Sigmoid colon (tissue), 4 donors: ENCODE data around the gene SOX4.

Source experiments
- CTCF ChIP-seq, 4 experiments: fragments of 450-650 bp in 3 of 4; fragments of 200-600 bp in 1 of 4; IDR thresholded peaks; one replicate each; pipeline ENCODE4 v1.5.1; 2016 to 2019; ENCODE audit warnings: antibody characterized with exemption in 4 of 4, mild to moderate bottlenecking in 3 of 4, moderate library complexity in 2 of 4
- EP300 ChIP-seq, 4 donors: sonication (generic); formaldehyde crosslinking; IDR thresholded peaks; one replicate each; pipeline ENCODE4 v1.6.1; 2017; ENCODE audit warnings: antibody characterized with exemption in 4 of 4
- POLR2A ChIP-seq, 2 donors: fragments of 450-650 bp; IDR thresholded peaks; one replicate each; pipeline ENCODE4 v1.6.1; 2016; ENCODE audit warnings: antibody characterized with exemption in 2 of 2, mild to moderate bottlenecking in 2 of 2, moderate library complexity in 2 of 2
- POLR2AphosphoS5 ChIP-seq, 4 donors: sonication (generic); formaldehyde crosslinking; IDR thresholded peaks; one replicate each; pipeline ENCODE4 v1.6.1; 2017; ENCODE audit warnings: antibody characterized with exemption in 4 of 4

- TF ChIP-seq CTCF (IDR thresholded peaks at IDR 0.05) (no peak), POLR2AphosphoS5 (IDR thresholded peaks at IDR 0.05) (no peak), POLR2A (IDR thresholded peaks at IDR 0.05) (no peak), EP300 (IDR thresholded peaks at IDR 0.05) (no peak)
Measured at GRCh38 chr6:21612067-21612745, 18.7 kb downstream of the SOX4 start.
